HEK293 (cell line): ENCODE results near the gene NRG2.
A peak's percentile ranks its signal among the peaks of the same experiment; 100 is the strongest.

Experiments
- CTCF ChIA-PET: fragments of 350-600 bp; formaldehyde crosslinking; extraction: SDS; loops from one replicate; lab custom pipeline; 2021; ENCODE audit warnings: antibody characterized with exemption; lab: Yijun Ruan, JAX
- POLR2A ChIA-PET: fragments of 300-600 bp; formaldehyde crosslinking; extraction: SDS; loops from one replicate; lab custom pipeline; 2020; ENCODE audit warnings: antibody characterized with exemption, inconsistent platforms; lab: Yijun Ruan, JAX
- H3K27ac ChIP-seq: fragments of 200-500 bp; sonication (Bioruptor generic); 2 replicates; pipeline ENCODE4 v1.5.1; 2014; ENCODE audit warnings: low read depth, low read length, control low read depth, inconsistent platforms; ENCODE audit errors: extremely low read depth
- H3K36me3 ChIP-seq, 2 experiments: fragments of 200-500 bp in 1 of 2; sonication (Bioruptor generic) in 1 of 2; 1 replicate in 1 of 2; 2 replicates in 1 of 2; pipeline ENCODE4 v1.5.1; 2014 to 2017; ENCODE audit warnings: inconsistent platforms in 2 of 2, low read length in 2 of 2; ENCODE audit not compliant: control insufficient read depth in 2 of 2, insufficient read depth in 1 of 2
- H3K4me1 ChIP-seq: fragments of 200-500 bp; sonication (Bioruptor generic); 2 replicates; pipeline ENCODE4 v1.5.1; 2014; ENCODE audit warnings: mild to moderate bottlenecking, low read length, inconsistent platforms; ENCODE audit not compliant: control insufficient read depth, insufficient read depth
- H3K4me3 ChIP-seq: 2 replicates; pipeline ENCODE4 v1.5.1; 2011; ENCODE audit warnings: low read depth, mild to moderate bottlenecking, control low read depth, low read length, moderate library complexity
- H3K9me3 ChIP-seq: fragments of 200-500 bp; sonication (Bioruptor generic); 2 replicates; pipeline ENCODE4 v1.5.1; 2014; ENCODE audit warnings: low read depth, low read length, inconsistent platforms; ENCODE audit not compliant: control insufficient read depth, insufficient read depth
- EGR2 ChIP-seq: fragments of 450-650 bp; formaldehyde crosslinking; IDR thresholded peaks from 2 replicates; pipeline ENCODE4 v1.5.1; 2016; ENCODE audit warnings: low read depth, missing biosample characterization, missing genetic modification characterization
- OVOL3 ChIP-seq: fragments of 450-650 bp; formaldehyde crosslinking; IDR thresholded peaks from 2 replicates; pipeline ENCODE4 v1.5.1; 2016; ENCODE audit warnings: missing biosample characterization, missing genetic modification characterization
- PRDM2 ChIP-seq: fragments of 450-650 bp; formaldehyde crosslinking; IDR thresholded peaks from 2 replicates; pipeline ENCODE4 v1.5.1; 2016; ENCODE audit warnings: missing biosample characterization, missing genetic modification characterization, borderline replicate concordance
- ZFHX2 ChIP-seq: fragments of 450-650 bp; formaldehyde crosslinking; conservative IDR thresholded peaks from 2 replicates; pipeline ENCODE4 v1.5.1; 2016; ENCODE audit warnings: missing biosample characterization, missing genetic modification characterization
- ZNF10 ChIP-seq: fragments of 450-650 bp; formaldehyde crosslinking; IDR thresholded peaks from 2 replicates; pipeline ENCODE4 v1.5.1; 2017; ENCODE audit warnings: missing biosample characterization, missing genetic modification characterization
- ZNF133 ChIP-seq: fragments of 450-650 bp; formaldehyde crosslinking; IDR thresholded peaks from 2 replicates; pipeline ENCODE4 v1.5.1; 2016; ENCODE audit warnings: missing biosample characterization, missing genetic modification characterization
- ZNF211 ChIP-seq: fragments of 450-650 bp; formaldehyde crosslinking; IDR thresholded peaks from 2 replicates; pipeline ENCODE4 v1.5.1; 2016; ENCODE audit warnings: low read depth, missing biosample characterization, missing genetic modification characterization
- ZNF37A ChIP-seq: fragments of 450-650 bp; IDR thresholded peaks from 2 replicates; pipeline ENCODE4 v1.5.1; 2018; ENCODE audit warnings: missing biosample characterization, missing genetic modification characterization
- ZNF473 ChIP-seq: fragments of 450-650 bp; formaldehyde crosslinking; IDR thresholded peaks from 2 replicates; pipeline ENCODE4 v1.5.1; 2017; ENCODE audit warnings: missing biosample characterization, missing genetic modification characterization
- ZNF707 ChIP-seq: fragments of 450-650 bp; formaldehyde crosslinking; IDR thresholded peaks from 2 replicates; pipeline ENCODE4 v1.5.1; 2016; ENCODE audit warnings: missing biosample characterization, missing genetic modification characterization
- ZSCAN4 ChIP-seq: fragments of 450-650 bp; formaldehyde crosslinking; IDR thresholded peaks from 2 replicates; pipeline ENCODE4 v1.5.1; 2017; ENCODE audit warnings: missing biosample characterization, missing genetic modification characterization
- ZXDB ChIP-seq: fragments of 450-650 bp; formaldehyde crosslinking; IDR thresholded peaks from 2 replicates; pipeline ENCODE4 v1.5.1; 2016; ENCODE audit warnings: missing biosample characterization, missing genetic modification characterization
- TF ChIP-seq, protein P1 (sequence below): fragments of 450-650 bp; formaldehyde crosslinking; IDR thresholded peaks from 2 replicates; pipeline ENCODE4 v1.5.1; 2016; ENCODE audit warnings: missing biosample characterization, missing genetic modification characterization
- TF ChIP-seq, protein P2 (sequence below): fragments of 450-650 bp; formaldehyde crosslinking; IDR thresholded peaks from 2 replicates; pipeline ENCODE4 v1.5.1; 2017; ENCODE audit warnings: missing biosample characterization, missing genetic modification characterization
- TF ChIP-seq, protein P3 (sequence below): fragments of 450-650 bp; IDR thresholded peaks from 2 replicates; pipeline ENCODE4 v1.5.1; 2018; ENCODE audit warnings: missing biosample characterization, mild to moderate bottlenecking, missing genetic modification characterization

Gene NRG2

DNA sequence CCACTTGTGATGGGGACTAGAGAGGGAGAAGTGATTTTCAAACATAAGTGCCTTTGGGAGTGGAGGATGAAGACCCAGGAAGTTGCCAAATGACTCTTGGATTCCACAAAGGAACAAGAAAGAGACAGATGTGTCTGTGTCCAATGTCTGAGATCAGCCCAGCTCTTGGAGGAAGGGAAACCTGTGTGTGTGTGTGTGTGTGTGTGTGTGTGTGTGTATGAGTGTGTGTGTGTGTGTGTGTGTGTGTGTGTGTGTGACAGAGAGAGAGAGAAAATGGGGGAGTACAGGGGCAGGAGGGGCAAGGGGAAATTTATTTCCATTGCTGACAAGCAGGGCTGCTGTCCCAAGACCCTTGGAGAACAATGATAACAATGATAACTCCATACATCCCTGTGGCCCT lies 175.5 kb downstream of the NRG2 start:
- POLR2A ChIA-PET = no interaction called here
- CTCF ChIA-PET = interaction anchor here (0.7 to 8.1 kb wide), 4 partner anchors 79 to 232 kb away, joined by 3 to 85 read pairs (median 12); no protein-coding TSS in a partner anchor
- TF ChIP-seq ZSCAN4 (tag by site-specific recombination) = peak; percentile 95
- peak; percentile 85; the same call in 1 of the 2 replicates for TF ChIP-seq ZNF473 (tag by site-specific recombination)
- no peak for TF ChIP-seq ZXDB (tag by site-specific recombination)
- TF ChIP-seq, protein P1, sequence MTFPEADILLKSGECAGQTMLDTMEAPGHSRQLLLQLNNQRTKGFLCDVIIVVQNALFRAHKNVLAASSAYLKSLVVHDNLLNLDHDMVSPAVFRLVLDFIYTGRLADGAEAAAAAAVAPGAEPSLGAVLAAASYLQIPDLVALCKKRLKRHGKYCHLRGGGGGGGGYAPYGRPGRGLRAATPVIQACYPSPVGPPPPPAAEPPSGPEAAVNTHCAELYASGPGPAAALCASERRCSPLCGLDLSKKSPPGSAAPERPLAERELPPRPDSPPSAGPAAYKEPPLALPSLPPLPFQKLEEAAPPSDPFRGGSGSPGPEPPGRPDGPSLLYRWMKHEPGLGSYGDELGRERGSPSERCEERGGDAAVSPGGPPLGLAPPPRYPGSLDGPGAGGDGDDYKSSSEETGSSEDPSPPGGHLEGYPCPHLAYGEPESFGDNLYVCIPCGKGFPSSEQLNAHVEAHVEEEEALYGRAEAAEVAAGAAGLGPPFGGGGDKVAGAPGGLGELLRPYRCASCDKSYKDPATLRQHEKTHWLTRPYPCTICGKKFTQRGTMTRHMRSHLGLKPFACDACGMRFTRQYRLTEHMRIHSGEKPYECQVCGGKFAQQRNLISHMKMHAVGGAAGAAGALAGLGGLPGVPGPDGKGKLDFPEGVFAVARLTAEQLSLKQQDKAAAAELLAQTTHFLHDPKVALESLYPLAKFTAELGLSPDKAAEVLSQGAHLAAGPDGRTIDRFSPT (tag by site-specific recombination) = no peak
- TF ChIP-seq OVOL3 (tag by site-specific recombination) = no peak

DNA sequence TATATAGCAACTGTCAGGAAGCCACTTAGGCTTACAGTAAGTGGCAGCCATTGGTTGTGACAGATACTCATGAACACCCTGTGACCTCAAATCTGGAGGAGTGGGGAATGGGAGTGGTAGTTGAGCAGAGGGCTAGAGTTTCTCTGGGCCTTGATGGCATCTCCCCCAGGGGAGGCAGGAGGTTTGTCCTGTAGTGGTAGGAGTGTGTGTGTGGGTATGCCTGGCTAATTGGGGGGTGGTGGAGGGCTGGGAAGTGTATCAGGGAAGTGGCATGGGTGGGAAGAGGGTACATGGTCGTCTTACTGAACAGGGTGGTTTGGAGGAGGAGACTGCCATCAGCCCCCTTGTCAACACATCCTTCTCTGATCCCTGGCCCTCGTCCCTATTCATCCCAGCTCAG lies 176.0 kb downstream of the NRG2 start:
- TF ChIP-seq EGR2 (tag by site-specific recombination) (peak; percentile 63), ZFHX2 (tag by site-specific recombination) (peak; percentile 64), ZNF133 (tag by site-specific recombination) (no peak)
- no peaks in the 10 kb centered on the region for H3K9me3 ChIP-seq
- peaks cover 0 to 3% of the 10 kb centered on the region in 2 experiments; a peak in 1 of 3 replicates for H3K36me3 ChIP-seq
- no peaks in the 10 kb centered on the region for H3K4me1 ChIP-seq
- H3K4me3 ChIP-seq = no peak overlapping the region
- no peak overlapping the region for H3K27ac ChIP-seq
- ChIA-PET POLR2A (interaction anchor here (0.6 kb wide), 1 partner anchor 14 kb away, joined by 3 read pairs; no protein-coding TSS in a partner anchor), CTCF (interaction anchor here (0.7 to 8.1 kb wide), 4 partner anchors 12 to 102 kb away, joined by 3 to 85 read pairs (median 12); no protein-coding TSS in a partner anchor)

More for the DNA sequence above, 175.5 kb downstream of the NRG2 start:
- H3K27ac ChIP-seq = no peak overlapping the region
- no peaks in the 10 kb centered on the region for H3K4me1 ChIP-seq
- H3K9me3 ChIP-seq = no peaks in the 10 kb centered on the region
- H3K4me3 ChIP-seq = no peak overlapping the region
- H3K36me3 ChIP-seq = peaks cover 0 to 1% of the 10 kb centered on the region in 2 experiments; a peak in 1 of 3 replicates

GRCh38 chr5:139864716-139865483 lies 178.2 kb downstream of the NRG2 start:
- Histone ChIP-seq H3K36me3 (peaks cover 0 to 3% of the 10 kb centered on the region in 2 experiments; a peak in 1 of 3 replicates), H3K27ac (no peak overlapping the region), H3K9me3 (no peaks in the 10 kb centered on the region), H3K4me3 (no peak overlapping the region), H3K4me1 (no peaks in the 10 kb centered on the region)
- ChIA-PET CTCF (interaction anchor here (0.6 to 8.1 kb wide), 12 partner anchors 8 to 180 kb away, joined by 3 to 85 read pairs (median 4); no protein-coding TSS in a partner anchor), POLR2A (no interaction called here)
- TF ChIP-seq OVOL3 (tag by site-specific recombination) (no peak), ZNF211 (tag by site-specific recombination) (no peak), ZNF707 (tag by site-specific recombination) (no peak), PRDM2 (tag by site-specific recombination) (no peak), ZNF10 (no peak), ZNF37A (tag by site-specific recombination) (no peak)
- TF ChIP-seq, protein P2, sequence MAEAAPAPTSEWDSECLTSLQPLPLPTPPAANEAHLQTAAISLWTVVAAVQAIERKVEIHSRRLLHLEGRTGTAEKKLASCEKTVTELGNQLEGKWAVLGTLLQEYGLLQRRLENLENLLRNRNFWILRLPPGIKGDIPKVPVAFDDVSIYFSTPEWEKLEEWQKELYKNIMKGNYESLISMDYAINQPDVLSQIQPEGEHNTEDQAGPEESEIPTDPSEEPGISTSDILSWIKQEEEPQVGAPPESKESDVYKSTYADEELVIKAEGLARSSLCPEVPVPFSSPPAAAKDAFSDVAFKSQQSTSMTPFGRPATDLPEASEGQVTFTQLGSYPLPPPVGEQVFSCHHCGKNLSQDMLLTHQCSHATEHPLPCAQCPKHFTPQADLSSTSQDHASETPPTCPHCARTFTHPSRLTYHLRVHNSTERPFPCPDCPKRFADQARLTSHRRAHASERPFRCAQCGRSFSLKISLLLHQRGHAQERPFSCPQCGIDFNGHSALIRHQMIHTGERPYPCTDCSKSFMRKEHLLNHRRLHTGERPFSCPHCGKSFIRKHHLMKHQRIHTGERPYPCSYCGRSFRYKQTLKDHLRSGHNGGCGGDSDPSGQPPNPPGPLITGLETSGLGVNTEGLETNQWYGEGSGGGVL (tag by site-specific recombination) = no peak
- TF ChIP-seq, protein P3, sequence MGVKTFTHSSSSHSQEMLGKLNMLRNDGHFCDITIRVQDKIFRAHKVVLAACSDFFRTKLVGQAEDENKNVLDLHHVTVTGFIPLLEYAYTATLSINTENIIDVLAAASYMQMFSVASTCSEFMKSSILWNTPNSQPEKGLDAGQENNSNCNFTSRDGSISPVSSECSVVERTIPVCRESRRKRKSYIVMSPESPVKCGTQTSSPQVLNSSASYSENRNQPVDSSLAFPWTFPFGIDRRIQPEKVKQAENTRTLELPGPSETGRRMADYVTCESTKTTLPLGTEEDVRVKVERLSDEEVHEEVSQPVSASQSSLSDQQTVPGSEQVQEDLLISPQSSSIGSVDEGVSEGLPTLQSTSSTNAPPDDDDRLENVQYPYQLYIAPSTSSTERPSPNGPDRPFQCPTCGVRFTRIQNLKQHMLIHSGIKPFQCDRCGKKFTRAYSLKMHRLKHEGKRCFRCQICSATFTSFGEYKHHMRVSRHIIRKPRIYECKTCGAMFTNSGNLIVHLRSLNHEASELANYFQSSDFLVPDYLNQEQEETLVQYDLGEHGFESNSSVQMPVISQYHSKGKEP (tag by site-specific recombination) = no peak
